ENCODE results near the gene ZNF444. TPM values are rescaled to one million over a fixed set of nuclear protein-coding genes. Genes with fewer than 3 reads are reported as not detected.

The ZNF444 gene
- total and polyA plus RNA-seq, 2 donors from 2014 or later = 28.4 to 39.6 TPM

DNA sequence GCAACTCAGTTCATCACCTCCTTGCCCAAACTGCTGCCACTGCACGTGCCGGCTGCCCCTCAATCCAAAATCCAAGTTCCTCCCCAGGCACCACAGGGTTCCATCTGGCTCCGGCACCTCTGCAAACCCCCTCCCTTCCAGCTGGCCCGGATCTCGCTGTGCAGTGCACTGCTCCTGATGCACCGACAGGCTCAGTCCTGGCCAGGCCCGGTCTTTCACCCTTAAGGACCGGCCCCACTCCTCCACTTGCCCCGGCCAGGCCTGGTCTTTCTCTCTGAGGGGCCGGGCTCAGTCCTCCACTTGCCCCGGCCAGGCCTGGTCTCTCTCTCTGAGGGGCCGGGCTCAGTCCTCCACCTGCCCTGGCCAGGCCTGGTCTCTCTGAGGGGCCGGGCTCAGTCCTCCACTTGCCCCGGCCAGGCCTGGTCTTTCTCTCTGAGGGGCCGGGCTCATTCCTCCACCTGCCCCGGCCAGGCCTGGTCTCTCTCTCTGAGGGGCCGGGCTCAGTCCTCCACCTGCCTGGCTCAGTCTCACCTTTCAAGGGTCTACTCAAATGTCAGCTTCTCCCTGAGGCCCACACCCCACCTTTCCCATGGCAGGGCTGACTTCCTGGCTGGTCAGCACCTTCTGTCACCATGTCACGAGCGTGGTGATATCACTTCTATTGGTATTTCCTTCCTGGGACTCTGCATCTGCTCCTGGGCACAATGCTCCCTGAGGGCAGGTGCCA is 26.9 kb upstream of the ZNF444 start:
- FAIRE-seq = no peak
- no peak for DNase-seq
- H3K36me3 ChIP-seq (ENCODE audit: control insufficient read depth in 2 of 3, insufficient read depth in 3 of 3, low read length in 3 of 3) = no peaks in the 10 kb centered on the region
- H3K27me3 ChIP-seq (ENCODE audit: control insufficient read depth, insufficient read depth, low read length) = no peaks in the 10 kb centered on the region
- H3K4me1 ChIP-seq (ENCODE audit: control insufficient read depth in 2 of 3, insufficient read depth in 2 of 3, low read depth in 1 of 3, low read length in 3 of 3) = peaks cover 0 to 50% (median 35%) of the 10 kb centered on the region in 3 donors
- no peak overlapping the region for H3K9ac ChIP-seq (ENCODE audit: low read length in 3 of 3)
- no peak overlapping the region for H3K4me3 ChIP-seq (ENCODE audit: low read length in 3 of 3)
- no peak overlapping the region for H3K27ac ChIP-seq (ENCODE audit: low read depth in 2 of 2, low read length in 2 of 2)
- no peaks in the 10 kb centered on the region for H3K9me3 ChIP-seq (ENCODE audit: control insufficient read depth in 2 of 3, insufficient read depth in 1 of 3, low read length in 3 of 3)
- intact Hi-C loops (cut with DNase I) = no loop called here
- no peak for TF ChIP-seq CTCF (IDR thresholded peaks at IDR 0.05; ENCODE audit: borderline replicate concordance, extremely low read depth, insufficient read depth)

DNA sequence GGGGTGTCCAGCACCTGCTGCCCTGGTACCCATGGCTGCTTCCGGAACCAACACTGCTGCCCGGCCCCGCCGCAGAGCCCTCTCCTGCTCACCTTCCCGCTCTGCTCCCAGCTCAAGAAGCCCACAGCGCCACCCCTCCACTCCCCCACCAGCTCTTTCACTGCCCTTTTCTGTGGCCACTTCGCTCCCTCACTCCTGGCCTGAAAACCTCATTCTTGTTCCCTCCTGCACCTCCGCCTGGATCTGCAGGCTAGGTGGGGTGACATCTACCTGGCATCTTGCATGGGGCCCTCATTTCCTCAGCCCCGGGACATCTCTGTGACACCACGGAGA is 26.3 kb upstream of the ZNF444 start:
- no peaks in the 10 kb centered on the region for H3K9me3 ChIP-seq (ENCODE audit: control insufficient read depth in 2 of 3, insufficient read depth in 1 of 3, low read length in 3 of 3)
- TF ChIP-seq CTCF (IDR thresholded peaks at IDR 0.05; ENCODE audit: borderline replicate concordance, extremely low read depth, insufficient read depth) = no peak
- no peak for DNase-seq
- H3K9ac ChIP-seq (ENCODE audit: low read length in 3 of 3) = no peak overlapping the region
- H3K4me1 ChIP-seq (ENCODE audit: control insufficient read depth in 2 of 3, insufficient read depth in 2 of 3, low read depth in 1 of 3, low read length in 3 of 3) = peaks cover 0 to 54% (median 39%) of the 10 kb centered on the region in 3 donors
- H3K4me3 ChIP-seq (ENCODE audit: low read length in 3 of 3) = no peak overlapping the region
- no peaks in the 10 kb centered on the region for H3K27me3 ChIP-seq (ENCODE audit: control insufficient read depth, insufficient read depth, low read length)
- intact Hi-C loops (cut with DNase I) = no loop called here
- FAIRE-seq = no peak
- no peak overlapping the region for H3K27ac ChIP-seq (ENCODE audit: low read depth in 2 of 2, low read length in 2 of 2)
- H3K36me3 ChIP-seq (ENCODE audit: control insufficient read depth in 2 of 3, insufficient read depth in 3 of 3, low read length in 3 of 3) = no peaks in the 10 kb centered on the region

DNA sequence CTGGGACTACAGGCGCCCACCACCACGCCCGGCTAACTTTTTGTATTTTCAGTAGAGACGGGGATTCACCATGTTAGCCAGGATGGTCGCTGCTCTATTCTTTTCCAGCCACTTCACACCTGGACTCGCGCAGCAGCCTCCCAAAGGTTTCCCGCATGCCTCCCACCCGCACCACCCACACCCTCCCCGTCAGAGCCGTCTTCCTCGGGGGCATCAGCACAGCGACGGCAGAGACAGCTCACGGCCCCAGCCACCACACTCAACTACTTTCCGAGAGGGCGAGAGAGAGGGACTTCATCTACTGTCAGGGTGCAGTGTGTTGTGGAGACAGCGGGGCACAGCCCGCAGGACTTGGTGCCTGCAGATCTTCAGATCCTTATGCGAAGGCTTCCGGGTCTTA is 25.6 kb upstream of the ZNF444 start:
- H3K4me3 ChIP-seq (ENCODE audit: low read length in 3 of 3) = no peak overlapping the region
- H3K9me3 ChIP-seq (ENCODE audit: control insufficient read depth in 2 of 3, insufficient read depth in 1 of 3, low read length in 3 of 3) = no peaks in the 10 kb centered on the region
- intact Hi-C loops (cut with DNase I) = no loop called here
- DNase-seq = no peak
- H3K27me3 ChIP-seq (ENCODE audit: control insufficient read depth, insufficient read depth, low read length) = no peaks in the 10 kb centered on the region
- H3K9ac ChIP-seq (ENCODE audit: low read length in 3 of 3) = no peak overlapping the region
- H3K27ac ChIP-seq (ENCODE audit: low read depth in 2 of 2, low read length in 2 of 2) = no peak overlapping the region
- H3K36me3 ChIP-seq (ENCODE audit: control insufficient read depth in 2 of 3, insufficient read depth in 3 of 3, low read length in 3 of 3) = no peaks in the 10 kb centered on the region
- no peak for TF ChIP-seq CTCF (IDR thresholded peaks at IDR 0.05; ENCODE audit: borderline replicate concordance, extremely low read depth, insufficient read depth)
- no peak for FAIRE-seq
- peaks cover 0 to 52% (median 34%) of the 10 kb centered on the region in 3 donors for H3K4me1 ChIP-seq (ENCODE audit: control insufficient read depth in 2 of 3, insufficient read depth in 2 of 3, low read depth in 1 of 3, low read length in 3 of 3)

DNA sequence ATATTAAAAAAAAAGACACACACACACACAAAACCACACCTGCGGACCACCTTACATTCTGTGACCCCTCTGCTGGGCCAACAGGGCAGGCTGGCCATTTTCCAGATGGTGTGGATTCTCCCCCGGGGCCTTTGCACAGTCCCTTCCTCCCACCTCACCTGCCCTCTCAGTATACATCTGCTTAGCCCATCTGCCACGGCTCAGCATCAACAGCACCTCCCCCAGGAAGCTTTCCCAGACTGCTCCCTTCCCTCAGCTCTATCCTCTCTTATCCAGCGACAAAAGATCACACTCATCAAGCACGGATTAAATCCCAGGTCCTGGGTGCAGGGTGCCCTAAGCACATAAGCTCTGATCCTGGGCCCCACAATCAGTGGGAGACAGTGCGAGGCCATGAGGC is 24.5 kb upstream of the ZNF444 start:
- H3K9me3 ChIP-seq (ENCODE audit: control insufficient read depth in 2 of 3, insufficient read depth in 1 of 3, low read length in 3 of 3) = no peaks in the 10 kb centered on the region
- no peak overlapping the region for H3K4me3 ChIP-seq (ENCODE audit: low read length in 3 of 3)
- H3K9ac ChIP-seq (ENCODE audit: low read length in 3 of 3) = no peak overlapping the region
- intact Hi-C loops (cut with DNase I) = no loop called here
- no peaks in the 10 kb centered on the region for H3K27me3 ChIP-seq (ENCODE audit: control insufficient read depth, insufficient read depth, low read length)
- H3K27ac ChIP-seq (ENCODE audit: low read depth in 2 of 2, low read length in 2 of 2) = no peak overlapping the region
- H3K36me3 ChIP-seq (ENCODE audit: control insufficient read depth in 2 of 3, insufficient read depth in 3 of 3, low read length in 3 of 3) = no peaks in the 10 kb centered on the region
- peaks cover 0 to 42% (median 24%) of the 10 kb centered on the region in 3 donors for H3K4me1 ChIP-seq (ENCODE audit: control insufficient read depth in 2 of 3, insufficient read depth in 2 of 3, low read depth in 1 of 3, low read length in 3 of 3)
- DNase-seq (no peak), FAIRE-seq (no peak)
- no peak for TF ChIP-seq CTCF (IDR thresholded peaks at IDR 0.05; ENCODE audit: borderline replicate concordance, extremely low read depth, insufficient read depth)
